GM13977 (cell line): ENCODE data around the gene TMEM132D.

Experiments used
- DNase-seq: peaks from one replicate; pipeline ENCODE4 v3.0.0; 2012; ENCODE audit warnings: low spot score
- CTCF ChIP-seq: IDR thresholded peaks from 2 replicates; pipeline ENCODE4 v1.5.1; 2012; ENCODE audit warnings: mild to moderate bottlenecking, control low read depth; ENCODE audit not compliant: insufficient read depth; ENCODE audit errors: extremely low read depth, missing control alignments
- in situ Hi-C: fragments of 300-500 bp; cut with MboI; formaldehyde crosslinking; loops from one replicate; pipeline ENCODE4 v1.12.0; 2022; ENCODE audit warnings: low sequenced_read_pairs, low pct_unique_long_range_greater_than_20kb, mixed read lengths, inconsistent platforms; ENCODE audit not compliant: unreplicated experiment

Gene TMEM132D

GRCh38 chr12:129163461-129163860, 740.4 kb downstream of the TMEM132D start:
- in situ Hi-C loops, result no loop called here
- DNase-seq, result no peak
- no peak for TF ChIP-seq CTCF

- in situ Hi-C loops, result no loop called here
- no peak for TF ChIP-seq CTCF
These were observed 741.0 kb downstream of the TMEM132D start for GRCh38 chr12:129162805-129163204.

GRCh38 chr12:129161511-129161910, 742.3 kb downstream of the TMEM132D start:
- TF ChIP-seq CTCF, result no peak
- no peak for DNase-seq
- in situ Hi-C loops, result no loop called here

More at GRCh38 chr12:129162805-129163204, 741.0 kb downstream of the TMEM132D start:
- no peak for DNase-seq

GRCh38 chr12:129160282-129160681, 743.5 kb downstream of the TMEM132D start:
- no peak for TF ChIP-seq CTCF
- in situ Hi-C loops, result no loop called here
- no peak for DNase-seq

- no peak for TF ChIP-seq CTCF
- DNase-seq, result no peak
- in situ Hi-C loops, result no loop called here
These were observed 751.3 kb downstream of the TMEM132D start for GRCh38 chr12:129152351-129153104.

GRCh38 chr12:129150721-129151120, 753.1 kb downstream of the TMEM132D start:
- in situ Hi-C loops, result no loop called here
- TF ChIP-seq CTCF, result no peak
- no peak for DNase-seq
